Trophoblast cell (in vitro differentiated cells and primary cell): Measurements from ENCODE around the gene EP400.
A peak's percentile ranks its signal among the peaks of the same experiment; 100 is the strongest.

Experiments used
- DNase-seq, 2 donors: peaks; one replicate each; pipeline ENCODE4 v3.0.0-alpha.2; 2016
- H2AFZ ChIP-seq: 2 replicates; pipeline ENCODE4 v1.6.1; 2013; ENCODE audit warnings: low read length, moderate library complexity, mild to moderate bottlenecking; ENCODE audit not compliant: insufficient read depth, poor library complexity
- H2AK5ac ChIP-seq: 2 replicates; pipeline ENCODE4 v1.6.1; 2013; ENCODE audit warnings: mild to moderate bottlenecking, low read length
- H2BK120ac ChIP-seq: 2 replicates; pipeline ENCODE4 v1.6.1; 2013; ENCODE audit warnings: low read length, mild to moderate bottlenecking, moderate library complexity; ENCODE audit not compliant: insufficient read depth, poor library complexity
- H2BK12ac ChIP-seq: 2 replicates; pipeline ENCODE4 v1.6.1; 2013; ENCODE audit warnings: mild to moderate bottlenecking, low read length, moderate library complexity
- H2BK5ac ChIP-seq: 2 replicates; pipeline ENCODE4 v1.6.1; 2013; ENCODE audit warnings: low read length, low read depth, moderate library complexity, mild to moderate bottlenecking; ENCODE audit not compliant: poor library complexity
- H3K14ac ChIP-seq: 2 replicates; pipeline ENCODE4 v1.6.1; 2013; ENCODE audit warnings: mild to moderate bottlenecking, low read length
- H3K18ac ChIP-seq: 2 replicates; pipeline ENCODE4 v1.6.1; 2013; ENCODE audit warnings: mild to moderate bottlenecking, low read length
- H3K23ac ChIP-seq: 2 replicates; pipeline ENCODE4 v1.6.1; 2013; ENCODE audit warnings: low read length
- H3K27ac ChIP-seq: 2 replicates; pipeline ENCODE4 v1.5.1; 2013; ENCODE audit warnings: low read depth, mild to moderate bottlenecking, inconsistent platforms, low read length, moderate library complexity
- H3K27me3 ChIP-seq: 2 replicates; pipeline ENCODE4 v1.6.1; 2013; ENCODE audit warnings: inconsistent platforms, mild to moderate bottlenecking, low read length, moderate library complexity; ENCODE audit not compliant: insufficient read depth
- H3K36me3 ChIP-seq, 2 experiments: 1 replicate in 1 of 2; 2 replicates in 1 of 2; pipeline ENCODE4 v1.6.1; 2013; ENCODE audit warnings: low read length in 2 of 2, mild to moderate bottlenecking in 2 of 2, moderate library complexity in 1 of 2; ENCODE audit not compliant: insufficient read depth in 2 of 2, control insufficient read depth in 1 of 2
- H3K4ac ChIP-seq: 2 replicates; pipeline ENCODE4 v1.6.1; 2013; ENCODE audit warnings: low read depth, mild to moderate bottlenecking, low read length, moderate library complexity
- H3K4me1 ChIP-seq, 2 experiments: 1 replicate in 1 of 2; 2 replicates in 1 of 2; pipeline ENCODE4 v1.6.1; 2013; ENCODE audit warnings: low read length in 2 of 2, mild to moderate bottlenecking in 2 of 2, moderate library complexity in 1 of 2; ENCODE audit not compliant: insufficient read depth in 2 of 2, control insufficient read depth in 1 of 2
- H3K4me2 ChIP-seq: 2 replicates; pipeline ENCODE4 v1.6.1; 2013; ENCODE audit warnings: inconsistent platforms, mild to moderate bottlenecking, low read length, moderate library complexity
- H3K4me3 ChIP-seq: 2 replicates; pipeline ENCODE4 v1.5.1; 2013; ENCODE audit warnings: mild to moderate bottlenecking, low read depth, low read length, inconsistent platforms
- H3K79me1 ChIP-seq: one replicate; pipeline ENCODE4 v1.6.1; 2013; ENCODE audit warnings: low read length
- H3K79me2 ChIP-seq: 2 replicates; pipeline ENCODE4 v1.6.1; 2013; ENCODE audit warnings: low read length, mild to moderate bottlenecking; ENCODE audit not compliant: control insufficient read depth, insufficient read depth, poor library complexity
- H3K9ac ChIP-seq: 2 replicates; pipeline ENCODE4 v1.6.1; 2013; ENCODE audit warnings: mild to moderate bottlenecking, low read length
- H3K9me3 ChIP-seq: 2 replicates; pipeline ENCODE4 v1.6.1; 2013; ENCODE audit warnings: low read depth, mild to moderate bottlenecking, control low read depth, inconsistent platforms, low read length; ENCODE audit not compliant: insufficient read depth
- H4K12ac ChIP-seq: 2 replicates; pipeline ENCODE4 v1.6.1; 2013; ENCODE audit warnings: low read depth, mild to moderate bottlenecking, low read length, moderate library complexity
- H4K8ac ChIP-seq: 2 replicates; pipeline ENCODE4 v1.6.1; 2013; ENCODE audit warnings: low read depth, mild to moderate bottlenecking, low read length, moderate library complexity
- H4K91ac ChIP-seq: one replicate; pipeline ENCODE4 v1.6.1; 2013; ENCODE audit warnings: low read depth, mild to moderate bottlenecking, low read length, moderate library complexity
- WGBS: extraction: QIAGEN DNeasy Blood & Tissue Kit; methylation state at CpG from one replicate; pipeline ENCODE4 v1.1.7; 2013; ENCODE audit warnings: missing lambda C conversion rate; ENCODE audit not compliant: insufficient read length, insufficient coverage; ENCODE audit errors: extremely low coverage; 5-methylcytosine and 5-hydroxymethylcytosine counted together

The EP400 gene

GRCh38 chr12:132063491-132063890 is 113.7 kb downstream of the EP400 start:
- H4K12ac ChIP-seq = no peak overlapping the region
- H2BK12ac ChIP-seq = no peak overlapping the region
- no peak overlapping the region for H3K14ac ChIP-seq
- H3K4me2 ChIP-seq = no peak overlapping the region
- H3K27ac ChIP-seq = no peak overlapping the region
- no CpG with 5 or more reads among the region's 10 CpGs for WGBS
- no peak overlapping the region for H4K91ac ChIP-seq
- no peak for DNase-seq
- H3K9me3 ChIP-seq = peaks cover 2% of the 10 kb centered on the region
- H2AFZ ChIP-seq = no peak overlapping the region
- no peak overlapping the region for H3K18ac ChIP-seq
- no peak overlapping the region for H4K8ac ChIP-seq
- H2AK5ac ChIP-seq = no peak overlapping the region
- no peak overlapping the region for H2BK5ac ChIP-seq
- H3K23ac ChIP-seq = no peak overlapping the region
- H3K4ac ChIP-seq = no peak overlapping the region
- no peaks in the 10 kb centered on the region for H3K79me2 ChIP-seq
- no peaks in the 10 kb centered on the region for H3K27me3 ChIP-seq
- no peak overlapping the region for H2BK120ac ChIP-seq
- H3K9ac ChIP-seq = no peak overlapping the region
- H3K4me1 ChIP-seq = peaks cover 0 to 3% of the 10 kb centered on the region in 2 experiments
- peaks cover 68% of the 10 kb centered on the region in 2 experiments for H3K36me3 ChIP-seq
- H3K4me3 ChIP-seq = no peak overlapping the region
- no peaks in the 10 kb centered on the region for H3K79me1 ChIP-seq

- DNase-seq = no peak
- no CpG with 5 or more reads among the region's 19 CpGs for WGBS
- H4K91ac ChIP-seq = no peak overlapping the region
These were observed 114.9 kb downstream of the EP400 start for GRCh38 chr12:132064631-132065030.

GRCh38 chr12:132065203-132065602 is 115.5 kb downstream of the EP400 start:
- peaks cover 0 to 3% of the 10 kb centered on the region in 2 experiments for H3K4me1 ChIP-seq
- no CpG with 5 or more reads among the region's 10 CpGs for WGBS

More at GRCh38 chr12:132064631-132065030, 114.9 kb downstream of the EP400 start:
- Histone ChIP-seq H3K9me3 (peaks cover 4% of the 10 kb centered on the region), H3K79me2 (no peaks in the 10 kb centered on the region), H3K14ac (no peak overlapping the region), H2BK5ac (no peak overlapping the region), H2BK120ac (no peak overlapping the region), H2AFZ (no peak overlapping the region), H3K9ac (no peak overlapping the region), H3K36me3 (peaks cover 73 to 75% of the 10 kb centered on the region in 2 experiments), H3K4me1 (peaks cover 0 to 3% of the 10 kb centered on the region in 2 experiments), H3K79me1 (no peaks in the 10 kb centered on the region), H3K18ac (no peak overlapping the region), H3K23ac (no peak overlapping the region), H3K27ac (no peak overlapping the region), H2AK5ac (no peak overlapping the region), H2BK12ac (no peak overlapping the region), H3K4me2 (no peak overlapping the region), H3K4ac (no peak overlapping the region), H3K27me3 (no peaks in the 10 kb centered on the region), H4K12ac (no peak overlapping the region), H3K4me3 (peak overlapping the region; percentile 25), H4K8ac (no peak overlapping the region)

GRCh38 chr12:132065609-132066344 is 116.0 kb downstream of the EP400 start:
- Histone ChIP-seq H3K4ac (no peak overlapping the region), H4K8ac (no peak overlapping the region), H3K4me1 (peaks cover 0 to 3% of the 10 kb centered on the region in 2 experiments), H3K27me3 (no peaks in the 10 kb centered on the region), H3K27ac (no peak overlapping the region), H3K79me1 (no peaks in the 10 kb centered on the region), H3K18ac (no peak overlapping the region), H3K9ac (no peak overlapping the region), H4K12ac (no peak overlapping the region), H2AFZ (no peak overlapping the region), H3K23ac (no peak overlapping the region), H2BK120ac (no peak overlapping the region), H3K9me3 (peaks cover 4% of the 10 kb centered on the region), H3K36me3 (peaks cover 74 to 76% of the 10 kb centered on the region in 2 experiments), H3K79me2 (no peaks in the 10 kb centered on the region), H3K4me3 (no peak overlapping the region), H2BK12ac (no peak overlapping the region), H2BK5ac (no peak overlapping the region), H4K91ac (no peak overlapping the region), H3K4me2 (no peak overlapping the region), H3K14ac (no peak overlapping the region), H2AK5ac (no peak overlapping the region)
- DNase-seq = peak in 1 of 2 donors; percentile 31
- WGBS = no CpG with 5 or more reads among the region's 4 CpGs

More at GRCh38 chr12:132065203-132065602, 115.5 kb downstream of the EP400 start:
- no peak overlapping the region for H3K4me2 ChIP-seq
- no peak overlapping the region for H3K4ac ChIP-seq
- H3K79me1 ChIP-seq = no peaks in the 10 kb centered on the region
- no peak overlapping the region for H3K4me3 ChIP-seq
- no peaks in the 10 kb centered on the region for H3K79me2 ChIP-seq
- no peak overlapping the region for H4K12ac ChIP-seq
- no peak for DNase-seq
- H4K91ac ChIP-seq = no peak overlapping the region
- H2BK12ac ChIP-seq = no peak overlapping the region
- no peak overlapping the region for H2AK5ac ChIP-seq
- peaks cover 74 to 76% of the 10 kb centered on the region in 2 experiments for H3K36me3 ChIP-seq
- no peak overlapping the region for H3K9ac ChIP-seq
- H4K8ac ChIP-seq = no peak overlapping the region
- H2BK5ac ChIP-seq = no peak overlapping the region
- no peak overlapping the region for H2BK120ac ChIP-seq
- H3K27ac ChIP-seq = no peak overlapping the region
- H3K18ac ChIP-seq = no peak overlapping the region
- H3K23ac ChIP-seq = no peak overlapping the region
- H3K9me3 ChIP-seq = peaks cover 4% of the 10 kb centered on the region
- H3K27me3 ChIP-seq = no peaks in the 10 kb centered on the region
- H2AFZ ChIP-seq = no peak overlapping the region
- no peak overlapping the region for H3K14ac ChIP-seq
